Kidney capillary endothelial cell (primary cell): ENCODE measurements around the gene PTBP1.
A peak's percentile ranks its signal among the peaks of the same experiment; 100 is the strongest.

Experiments used
- DNase-seq: peaks from one replicate; pipeline ENCODE4 v3.0.0-alpha.2; 2018; ENCODE audit warnings: low spot score

The PTBP1 gene

GRCh38 chr19:772730-773436 lies 24.4 kb upstream of the PTBP1 start:
- DNase-seq, result no peak

- no peak for DNase-seq
Observed at GRCh38 chr19:776549-776948, 20.7 kb upstream of the PTBP1 start.

GRCh38 chr19:778910-779653 lies 18.2 kb upstream of the PTBP1 start:
- DNase-seq, result peak; percentile 53

- no peak for DNase-seq
Observed at GRCh38 chr19:780935-781334, 16.3 kb upstream of the PTBP1 start.

- no peak for DNase-seq
Observed at GRCh38 chr19:781800-782184, 15.5 kb upstream of the PTBP1 start.

GRCh38 chr19:782185-782877 lies 14.9 kb upstream of the PTBP1 start:
- DNase-seq, result peak; percentile 80

GRCh38 chr19:782878-783668 lies 14.2 kb upstream of the PTBP1 start:
- peak; percentile 83 for DNase-seq

GRCh38 chr19:784541-784940 lies 12.7 kb upstream of the PTBP1 start:
- no peak for DNase-seq

GRCh38 chr19:787536-787935 lies 9.7 kb upstream of the PTBP1 start:
- DNase-seq, result no peak

- DNase-seq, result no peak
Observed at GRCh38 chr19:788686-788982, 8.6 kb upstream of the PTBP1 start.

- DNase-seq, result peak; percentile 82
Observed at GRCh38 chr19:788983-789700, 8.1 kb upstream of the PTBP1 start.

- no peak for DNase-seq
Observed at GRCh38 chr19:789701-790060, 7.6 kb upstream of the PTBP1 start.

- no peak for DNase-seq
Observed at GRCh38 chr19:791007-791566, 6.2 kb upstream of the PTBP1 start.

GRCh38 chr19:791567-792305 lies 5.5 kb upstream of the PTBP1 start:
- no peak for DNase-seq

GRCh38 chr19:792306-792885 lies 4.9 kb upstream of the PTBP1 start:
- DNase-seq, result no peak

GRCh38 chr19:793806-794205 lies 3.4 kb upstream of the PTBP1 start:
- no peak for DNase-seq

- DNase-seq, result no peak
Observed at GRCh38 chr19:795073-795611, 2.1 kb upstream of the PTBP1 start.

- no peak for DNase-seq
Observed at GRCh38 chr19:795691-796581, 1.3 kb upstream of the PTBP1 start.
